H1 (cell line): ENCODE measurements around the gene MYL6B. TPM values are rescaled to one million over a fixed set of nuclear protein-coding genes. Genes with fewer than 3 reads are reported as not detected.

Experiments
- ASH2L ChIP-seq: fragments of 200-600, 300-600 bp; sonication (generic); IDR thresholded peaks from one replicate; pipeline ENCODE4 v1.7.1; 2017; ENCODE audit warnings: low read length
- CBX8 ChIP-seq: fragments of 300-800, 300-1000 bp; sonication (generic); IDR thresholded peaks from 2 replicates; pipeline ENCODE4 v1.7.1; 2016; ENCODE audit warnings: low read depth, low read length, borderline replicate concordance
- JUN ChIP-seq: IDR thresholded peaks from 2 replicates; pipeline ENCODE4 v1.6.1; 2011; ENCODE audit warnings: low read depth, mild to moderate bottlenecking, improper control_type of control experiment, low read length
- polyA plus RNA-seq, 7 experiments: library from polyadenylated mRNA; depleted of rRNA in 3 of 7; stranded (reverse) in 5 of 7; unstranded in 2 of 7; fragments of >200 nt in 5 of 7; fragments of 200-250 nt in 2 of 7; gene quantifications; 1 replicate in 5 of 7; 2 replicates in 1 of 7; 4 replicates in 1 of 7; pipeline versions ENCODE4 v1.2.1 to v1.2.3, GENCODE V29; 2011 to 2013; ENCODE audit warnings: missing spikeins in 2 of 7, mixed read lengths in 2 of 7
- total RNA-seq: library from RNA; stranded (reverse); fragmentation: NEBNext Ultra II Directional; extraction: Animal tissue kit (Norgen Biotek cat#: 25700); gene quantifications from 2 replicates; pipeline ENCODE4 v1.2.1, GENCODE V29; 2021

MYL6B gene
- total and polyA plus RNA-seq, 2 of the 8 experiments (the other 6 are each of a cell fraction or from before 2014, with no cell fraction given): 163 to 202 TPM

GRCh38 chr12:56190695-56191155 lies 38.3 kb downstream of the MYL6B start (continued):
- TF ChIP-seq ASH2L (no peak), CBX8 (no peak), JUN (no peak)
